ENCODE measurements around the gene UNC45B. TPM values are rescaled to one million over a fixed set of nuclear protein-coding genes. Genes with fewer than 3 reads are reported as not detected.
A peak's percentile ranks its signal among the peaks of the same experiment; 100 is the strongest.
"Not testable (repeated sequence)": the region's sequence is repeated elsewhere in the genome, so short reads cannot be mapped to it uniquely, and the experiment has no call there.

UNC45B gene
- total and polyA plus RNA-seq, 5 donors from 2014 or later = 0.29 to 0.63 (median 0.44) TPM

DNA sequence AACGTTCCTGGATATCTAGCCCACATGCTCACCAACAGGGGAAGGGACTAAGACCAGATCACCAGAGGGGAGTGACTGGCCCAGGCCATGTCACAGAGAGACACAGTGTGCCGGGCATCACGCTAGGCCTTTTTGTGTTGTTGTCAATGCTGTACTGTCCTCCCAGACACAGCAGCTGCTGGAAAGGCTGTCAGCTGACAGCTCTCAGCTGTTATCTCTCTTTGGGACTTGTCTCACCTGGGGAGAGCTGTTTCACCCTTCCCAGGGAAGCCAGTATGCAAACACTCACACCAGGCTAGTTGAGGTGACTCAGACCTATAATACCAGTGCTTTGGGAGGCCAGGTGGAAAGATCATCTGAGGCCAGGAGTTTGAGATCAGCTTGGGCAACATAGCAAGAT lies 19.4 kb downstream of the UNC45B start:
- Histone ChIP-seq H3K4me3 (ENCODE audit: low read depth, low read length) (no peak overlapping the region), H3K27me3 (ENCODE audit: control insufficient read depth, insufficient read depth, low read length) (no peaks in the 10 kb centered on the region), H3K36me3 (ENCODE audit: control insufficient read depth, insufficient read depth, low read length) (no peaks in the 10 kb centered on the region), H3K4me1 (ENCODE audit: control insufficient read depth, insufficient read depth, low read length, poor library complexity, severe bottlenecking) (peaks cover 16% of the 10 kb centered on the region), H3K9me3 (ENCODE audit: control insufficient read depth in 2 of 2, low read length in 2 of 2) (no peaks in the 10 kb centered on the region), H3K27ac (ENCODE audit: insufficient read depth, low read length, poor library complexity, severe bottlenecking) (no peak overlapping the region)
- no peak for DNase-seq
- Mint-ChIP-seq H3K4me3 (no peak overlapping the region), H3K36me3 (no peaks in the 10 kb centered on the region), H3K27ac (peak overlapping the region in 1 of 3 donors; percentile 72), H3K27me3 (no peaks in the 10 kb centered on the region), H3K9me3 (no peaks in the 10 kb centered on the region), H3K4me1 (peaks cover 9 to 41% (median 20%) of the 10 kb centered on the region in 4 donors)
- ATAC-seq (ENCODE audit: low read depth in 2 of 2) = no peak

DNA sequence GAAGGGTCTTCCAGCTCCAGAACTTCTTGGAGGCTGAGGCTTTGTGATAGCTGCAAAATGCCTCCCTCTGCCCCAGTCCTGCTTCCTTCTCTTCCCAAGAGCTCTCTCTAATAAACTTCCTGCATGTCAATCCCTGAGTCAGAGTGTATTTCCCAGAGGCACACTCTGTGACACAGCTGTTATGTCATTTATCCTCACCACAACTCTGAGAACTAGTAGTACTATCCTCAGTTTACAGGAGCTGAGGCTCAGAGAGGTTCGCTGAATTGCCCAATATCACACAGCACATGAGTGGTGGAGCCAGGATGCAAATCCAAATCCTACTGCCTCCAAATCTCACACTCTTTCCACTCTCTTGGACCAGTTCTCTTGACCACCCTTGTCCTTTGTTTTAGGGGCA lies 20.0 kb downstream of the UNC45B start:
- Histone ChIP-seq H3K27me3 (ENCODE audit: control insufficient read depth, insufficient read depth, low read length) (no peaks in the 10 kb centered on the region), H3K9me3 (ENCODE audit: control insufficient read depth in 2 of 2, low read length in 2 of 2) (no peaks in the 10 kb centered on the region), H3K4me3 (ENCODE audit: low read depth, low read length) (no peak overlapping the region), H3K36me3 (ENCODE audit: control insufficient read depth, insufficient read depth, low read length) (no peaks in the 10 kb centered on the region), H3K4me1 (ENCODE audit: control insufficient read depth, insufficient read depth, low read length, poor library complexity, severe bottlenecking) (peaks cover 16% of the 10 kb centered on the region), H3K27ac (ENCODE audit: insufficient read depth, low read length, poor library complexity, severe bottlenecking) (no peak overlapping the region)
- Mint-ChIP-seq H3K27ac (peak overlapping the region in 2 of 3 donors; percentile 15 to 44), H3K4me3 (no peak overlapping the region), H3K36me3 (no peaks in the 10 kb centered on the region), H3K27me3 (no peaks in the 10 kb centered on the region), H3K9me3 (no peaks in the 10 kb centered on the region), H3K4me1 (peaks cover 8 to 41% (median 22%) of the 10 kb centered on the region in 4 donors)
- no peak for ATAC-seq (ENCODE audit: low read depth in 2 of 2)
- no peak for DNase-seq

DNA sequence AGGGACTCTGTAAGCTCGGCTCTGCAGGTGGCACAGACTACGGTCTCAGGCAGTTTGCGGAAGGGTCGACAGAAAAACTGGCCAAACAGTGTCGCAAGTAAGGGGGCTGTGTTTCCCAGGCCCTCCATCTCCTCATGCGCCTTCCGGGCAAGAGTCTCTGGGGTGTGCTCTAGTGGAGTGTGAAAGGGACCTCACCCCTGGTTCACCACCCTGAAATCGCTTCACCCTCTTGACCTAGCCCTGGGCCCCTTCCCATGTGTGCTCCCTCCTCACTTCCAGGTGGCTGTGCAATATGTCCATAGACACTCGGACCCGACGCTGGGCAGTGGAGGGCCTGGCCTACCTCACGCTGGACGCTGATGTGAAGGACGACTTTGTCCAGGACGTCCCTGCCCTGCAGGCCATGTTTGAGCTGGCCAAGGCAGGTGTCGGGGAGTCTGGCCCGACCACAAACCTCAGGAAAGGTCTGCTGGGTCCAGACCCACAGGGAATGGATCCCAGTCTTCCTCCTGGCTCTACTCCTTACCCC lies 22.3 kb downstream of the UNC45B start:
- Histone ChIP-seq H3K4me1 (ENCODE audit: control insufficient read depth, insufficient read depth, low read length, poor library complexity, severe bottlenecking) (peaks cover 17% of the 10 kb centered on the region), H3K27ac (ENCODE audit: insufficient read depth, low read length, poor library complexity, severe bottlenecking) (no peak overlapping the region), H3K36me3 (ENCODE audit: control insufficient read depth, insufficient read depth, low read length) (no peaks in the 10 kb centered on the region), H3K27me3 (ENCODE audit: control insufficient read depth, insufficient read depth, low read length) (no peaks in the 10 kb centered on the region), H3K9me3 (ENCODE audit: control insufficient read depth in 2 of 2, low read length in 2 of 2) (no peaks in the 10 kb centered on the region), H3K4me3 (ENCODE audit: low read depth, low read length) (no peak overlapping the region)
- Mint-ChIP-seq H3K36me3 (no peaks in the 10 kb centered on the region), H3K27ac (no peak overlapping the region), H3K27me3 (no peaks in the 10 kb centered on the region), H3K4me3 (no peak overlapping the region), H3K4me1 (peaks cover 8 to 45% (median 22%) of the 10 kb centered on the region in 4 donors), H3K9me3 (peaks cover 0 to 1% (median 0%) of the 10 kb centered on the region in 7 donors)
- ATAC-seq (ENCODE audit: low read depth in 2 of 2) (no peak), DNase-seq (no peak)

DNA sequence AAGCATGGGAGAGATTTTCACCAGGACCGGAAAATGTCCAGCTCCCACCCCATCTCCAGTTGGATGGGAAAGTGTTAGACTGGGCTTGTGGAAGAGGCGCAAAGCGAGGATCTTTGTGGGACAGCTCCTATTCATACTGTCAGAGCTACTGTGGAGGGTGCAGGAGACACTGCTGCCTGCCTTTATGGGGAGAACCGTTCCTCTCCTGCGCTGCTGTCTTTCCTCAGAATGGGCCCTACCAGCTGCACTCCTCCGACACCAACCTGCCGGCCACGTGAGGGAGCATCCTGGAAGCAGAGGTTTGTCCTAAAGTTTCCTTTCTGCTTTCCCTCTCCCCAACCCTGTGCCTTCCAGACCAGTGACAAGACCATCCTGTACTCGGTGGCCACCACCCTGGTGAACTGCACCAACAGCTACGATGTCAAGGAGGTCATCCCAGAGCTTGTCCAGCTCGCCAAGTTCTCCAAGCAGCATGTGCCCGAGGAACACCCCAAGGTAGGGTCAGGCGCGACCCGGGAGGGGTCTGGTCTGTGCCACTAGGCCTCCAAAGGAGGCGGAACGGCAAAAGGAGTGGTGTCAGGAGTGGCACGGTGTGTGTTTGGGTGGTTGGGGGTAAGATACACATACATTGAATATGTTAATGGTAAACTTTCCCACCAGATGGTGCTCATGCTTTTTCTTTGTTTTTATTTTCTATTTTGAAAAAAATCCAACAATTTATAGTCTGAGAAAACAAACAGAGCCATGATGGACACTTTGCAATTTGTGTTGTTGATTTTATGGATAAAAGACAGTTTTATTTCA lies 23.6 kb downstream of the UNC45B start:
- H3K4me1 ChIP-seq (ENCODE audit: control insufficient read depth, insufficient read depth, low read length, poor library complexity, severe bottlenecking) = peaks cover 18% of the 10 kb centered on the region
- H3K4me1 Mint-ChIP-seq = peaks cover 8 to 51% (median 28%) of the 10 kb centered on the region in 4 donors
- H3K27me3 ChIP-seq (ENCODE audit: control insufficient read depth, insufficient read depth, low read length) = no peaks in the 10 kb centered on the region
- H3K27me3 Mint-ChIP-seq = no peaks in the 10 kb centered on the region
- H3K36me3 Mint-ChIP-seq = no peaks in the 10 kb centered on the region
- peak; percentile 10 to 77 (median 74) for DNase-seq
- peak overlapping the region; percentile 73 to 83 (median 80) for H3K4me3 Mint-ChIP-seq
- peak overlapping the region; percentile 86 to 96 (median 95) for H3K27ac Mint-ChIP-seq
- ATAC-seq (ENCODE audit: low read depth in 2 of 2) = peak; percentile 63 to 68
- H3K9me3 ChIP-seq (ENCODE audit: control insufficient read depth in 2 of 2, low read length in 2 of 2) = no peaks in the 10 kb centered on the region
- H3K9me3 Mint-ChIP-seq = peaks cover 0 to 3% (median 0%) of the 10 kb centered on the region in 7 donors
- H3K27ac ChIP-seq (ENCODE audit: insufficient read depth, low read length, poor library complexity, severe bottlenecking) = peak overlapping the region; percentile 55
- no peaks in the 10 kb centered on the region for H3K36me3 ChIP-seq (ENCODE audit: control insufficient read depth, insufficient read depth, low read length)
- peak overlapping the region; percentile 82 for H3K4me3 ChIP-seq (ENCODE audit: low read depth, low read length)

DNA sequence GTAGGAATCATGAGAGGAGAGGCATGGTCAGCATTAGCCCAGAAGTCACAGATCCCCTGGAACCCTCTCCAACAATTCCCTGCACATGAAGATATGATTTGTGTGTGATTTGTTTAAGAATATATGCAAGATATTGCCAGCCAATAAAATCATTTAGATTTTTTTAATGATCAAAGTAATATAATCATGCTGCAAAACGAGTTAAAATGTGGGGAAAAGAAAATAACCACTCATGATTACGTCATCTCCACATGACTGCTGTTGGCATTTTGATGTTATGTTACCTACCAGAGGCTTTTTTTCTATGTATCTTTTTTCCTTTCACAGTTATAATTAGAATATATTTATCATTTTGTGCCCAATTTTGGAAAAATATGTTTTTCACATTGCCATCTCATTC lies 24.2 kb downstream of the UNC45B start:
- Mint-ChIP-seq H3K27ac (peak overlapping the region; percentile 86 to 96 (median 95)), H3K36me3 (no peaks in the 10 kb centered on the region), H3K4me1 (peaks cover 8 to 56% (median 32%) of the 10 kb centered on the region in 4 donors), H3K27me3 (no peaks in the 10 kb centered on the region), H3K9me3 (peaks cover 0 to 3% (median 0%) of the 10 kb centered on the region in 7 donors), H3K4me3 (peak overlapping the region; percentile 73 to 83 (median 80))
- ATAC-seq (ENCODE audit: low read depth in 2 of 2) (peak; percentile 38 to 51), DNase-seq (peak; percentile 10 to 70 (median 65))
- Histone ChIP-seq H3K36me3 (ENCODE audit: control insufficient read depth, insufficient read depth, low read length) (no peaks in the 10 kb centered on the region), H3K27me3 (ENCODE audit: control insufficient read depth, insufficient read depth, low read length) (no peaks in the 10 kb centered on the region), H3K9me3 (ENCODE audit: control insufficient read depth in 2 of 2, low read length in 2 of 2) (no peaks in the 10 kb centered on the region), H3K4me3 (ENCODE audit: low read depth, low read length) (peak overlapping the region; percentile 82), H3K27ac (ENCODE audit: insufficient read depth, low read length, poor library complexity, severe bottlenecking) (peak overlapping the region; percentile 55), H3K4me1 (ENCODE audit: control insufficient read depth, insufficient read depth, low read length, poor library complexity, severe bottlenecking) (peaks cover 25% of the 10 kb centered on the region)

DNA sequence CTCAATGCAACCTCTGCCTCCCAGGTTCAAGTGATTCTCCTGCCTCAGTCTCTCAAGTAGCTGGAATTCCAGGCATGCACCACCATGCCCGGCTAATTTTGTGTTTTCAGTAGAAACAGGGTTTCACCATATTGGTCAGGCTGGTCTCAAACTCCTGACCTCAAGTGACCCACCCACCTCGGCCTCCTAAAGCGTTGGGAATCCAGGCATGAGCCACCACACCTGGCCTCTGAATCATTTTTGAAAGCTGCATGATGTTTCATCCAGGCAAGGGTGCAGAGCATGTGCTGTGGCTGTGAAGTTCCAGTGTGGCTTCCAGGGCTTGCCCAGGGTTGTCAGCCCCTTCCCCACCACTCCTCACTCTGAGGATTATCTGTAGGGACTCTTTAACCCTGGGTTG lies 24.7 kb downstream of the UNC45B start:
- not testable (repeated sequence) for H3K27me3 ChIP-seq (ENCODE audit: control insufficient read depth, insufficient read depth, low read length); H3K36me3 ChIP-seq (ENCODE audit: control insufficient read depth, insufficient read depth, low read length); H3K9me3 Mint-ChIP-seq; H3K27me3 Mint-ChIP-seq; ATAC-seq (ENCODE audit: low read depth in 2 of 2); H3K9me3 ChIP-seq (ENCODE audit: control insufficient read depth in 2 of 2, low read length in 2 of 2); H3K4me3 ChIP-seq (ENCODE audit: low read depth, low read length); H3K36me3 Mint-ChIP-seq; DNase-seq
- Histone ChIP-seq H3K4me1 (ENCODE audit: control insufficient read depth, insufficient read depth, low read length, poor library complexity, severe bottlenecking) (peaks cover 30% of the 10 kb centered on the region), H3K27ac (ENCODE audit: insufficient read depth, low read length, poor library complexity, severe bottlenecking) (peak overlapping the region; percentile 55)
- peak overlapping the region in 2 of 4 donors; percentile 11 to 83 for H3K4me3 Mint-ChIP-seq
- H3K4me1 Mint-ChIP-seq = peaks cover 10 to 60% (median 35%) of the 10 kb centered on the region in 4 donors
- H3K27ac Mint-ChIP-seq = peak overlapping the region in 2 of 3 donors; percentile 56 to 96

DNA sequence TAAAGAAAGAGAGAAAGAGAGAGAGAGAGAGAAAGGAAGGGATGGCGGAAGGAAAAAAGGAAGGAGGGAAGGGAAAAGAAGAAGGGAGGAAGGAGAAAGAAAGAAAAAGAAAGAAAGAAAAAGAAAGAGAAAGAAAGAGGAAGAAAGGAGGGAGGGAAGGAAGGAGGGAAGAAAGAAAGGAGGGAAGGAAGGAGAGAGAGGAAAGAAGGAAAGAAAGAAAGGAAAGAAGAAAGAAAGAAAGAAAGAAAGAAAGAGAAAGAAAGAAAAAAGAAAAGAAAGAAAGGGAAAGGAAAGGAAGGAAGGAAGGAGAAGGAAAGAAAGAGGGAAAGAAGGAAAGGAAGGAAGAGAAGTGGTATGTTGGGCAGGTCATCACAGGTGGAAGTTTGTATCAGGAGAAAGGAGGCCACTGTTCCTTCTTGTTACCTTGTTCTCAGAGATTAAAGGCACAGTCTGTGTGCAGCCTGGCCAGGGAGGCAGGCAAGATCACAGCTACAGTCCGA lies 27.3 kb downstream of the UNC45B start:
- H3K4me3 Mint-ChIP-seq = peak overlapping the region in 3 of 4 donors; percentile 25 to 68 (median 55)

More for the DNA sequence above, 27.3 kb downstream of the UNC45B start:
- DNase-seq (no peak), ATAC-seq (ENCODE audit: low read depth in 2 of 2) (no peak)
- Mint-ChIP-seq H3K27ac (peak overlapping the region; percentile 77 to 90 (median 83)), H3K4me1 (peaks cover 19 to 83% (median 44%) of the 10 kb centered on the region in 4 donors), H3K27me3 (no peaks in the 10 kb centered on the region), H3K9me3 (peaks cover 0 to 5% (median 0%) of the 10 kb centered on the region in 7 donors), H3K36me3 (no peaks in the 10 kb centered on the region)
- no peaks in the 10 kb centered on the region for H3K9me3 ChIP-seq (ENCODE audit: control insufficient read depth in 2 of 2, low read length in 2 of 2)
- no peaks in the 10 kb centered on the region for H3K27me3 ChIP-seq (ENCODE audit: control insufficient read depth, insufficient read depth, low read length)
- H3K27ac ChIP-seq (ENCODE audit: insufficient read depth, low read length, poor library complexity, severe bottlenecking) = no peak overlapping the region
- H3K4me1 ChIP-seq (ENCODE audit: control insufficient read depth, insufficient read depth, low read length, poor library complexity, severe bottlenecking) = peaks cover 37% of the 10 kb centered on the region
- no peak overlapping the region for H3K4me3 ChIP-seq (ENCODE audit: low read depth, low read length)
- H3K36me3 ChIP-seq (ENCODE audit: control insufficient read depth, insufficient read depth, low read length) = no peaks in the 10 kb centered on the region
